H4 (cell line): ENCODE data around the gene AKAP13. TPM values are rescaled to one million over a fixed set of nuclear protein-coding genes. Genes with fewer than 3 reads are reported as not detected.

Source experiments
- DNase-seq: peaks from one replicate; pipeline ENCODE4 v3.0.0-alpha.2; 2015; ENCODE audit warnings: low spot score
- total RNA-seq: library from RNA; depleted of rRNA; stranded (reverse); fragments of >200 nt; shearing (Covaris generic); gene quantifications from 2 replicates; pipeline ENCODE4 v1.2.3, GENCODE V29; 2014

AKAP13 gene
- total RNA-seq, 1 experiment from 2014 or later, result 16.6 TPM

- no peak for DNase-seq
Measured at GRCh38 chr15:85496551-85497171, 116.3 kb downstream of the AKAP13 start.

DNA sequence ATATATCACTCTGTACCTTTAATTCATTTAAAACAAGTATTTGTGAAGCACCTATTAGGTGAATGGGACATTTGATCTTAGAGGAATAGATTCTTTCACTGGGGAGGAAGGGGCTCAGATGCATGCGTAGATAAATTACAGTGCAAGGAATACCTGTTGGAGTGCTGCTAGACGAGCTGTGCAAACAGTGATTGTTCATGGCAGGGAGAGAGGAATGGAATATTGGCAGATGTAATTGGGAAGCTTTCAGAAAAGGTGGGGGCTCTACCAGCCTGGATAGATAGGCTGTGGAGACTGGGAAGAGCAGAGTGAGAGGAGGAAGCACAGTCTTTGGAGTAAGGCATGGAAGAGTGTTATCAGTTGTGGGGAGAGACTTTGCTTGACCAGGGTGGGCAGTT lies 116.8 kb downstream of the AKAP13 start:
- no peak for DNase-seq

DNA sequence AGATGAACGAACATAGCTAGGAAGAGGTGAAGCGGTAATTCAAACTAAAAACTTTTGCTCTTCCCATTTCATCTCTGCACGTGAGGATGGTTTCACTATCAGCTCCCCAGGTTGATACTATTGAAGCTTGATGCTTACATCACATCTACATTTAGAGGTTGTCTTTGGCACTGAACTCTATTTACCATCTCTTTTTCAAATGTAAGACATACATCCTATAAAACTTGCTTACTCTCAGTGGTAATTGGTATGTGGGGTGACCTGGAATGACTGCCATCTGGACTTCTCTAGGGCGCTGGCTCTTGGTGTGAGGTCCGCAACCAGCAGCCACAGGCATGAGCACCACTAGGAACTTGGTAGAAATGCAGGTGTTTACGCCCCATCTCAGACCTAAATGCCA lies 118.1 kb downstream of the AKAP13 start:
- DNase-seq, result no peak

GRCh38 chr15:85499371-85499887 lies 119.0 kb downstream of the AKAP13 start:
- DNase-seq, result no peak

DNA sequence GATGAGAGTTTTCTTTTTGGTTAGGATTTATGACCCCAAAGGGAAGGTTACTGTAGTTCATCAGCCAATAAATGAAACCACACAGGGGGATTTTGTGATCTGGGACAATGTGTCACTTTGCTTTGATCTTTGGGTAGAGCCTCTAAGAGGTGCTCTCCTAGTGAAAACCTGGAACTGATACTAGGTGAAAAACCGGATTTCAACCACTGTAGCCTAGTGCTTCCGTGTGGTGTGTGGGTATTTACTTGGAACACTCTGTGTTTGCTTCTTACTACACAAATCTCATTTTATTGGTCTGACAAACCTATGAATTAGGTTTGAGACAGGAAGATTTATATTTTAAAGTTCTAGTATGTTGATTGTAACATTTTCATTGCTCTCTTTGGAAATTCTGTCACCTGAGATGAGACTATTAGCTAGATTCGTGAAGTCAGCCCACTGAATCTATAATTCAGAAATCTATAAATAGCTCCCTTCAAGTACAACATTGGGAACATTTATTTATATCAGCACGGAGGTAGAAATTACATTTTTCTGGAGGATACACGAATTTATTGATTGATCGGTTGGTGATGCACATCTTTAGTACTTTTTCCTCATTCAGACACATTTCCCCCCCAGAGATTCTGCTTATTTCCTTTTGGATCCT lies 119.8 kb downstream of the AKAP13 start:
- no peak for DNase-seq

DNA sequence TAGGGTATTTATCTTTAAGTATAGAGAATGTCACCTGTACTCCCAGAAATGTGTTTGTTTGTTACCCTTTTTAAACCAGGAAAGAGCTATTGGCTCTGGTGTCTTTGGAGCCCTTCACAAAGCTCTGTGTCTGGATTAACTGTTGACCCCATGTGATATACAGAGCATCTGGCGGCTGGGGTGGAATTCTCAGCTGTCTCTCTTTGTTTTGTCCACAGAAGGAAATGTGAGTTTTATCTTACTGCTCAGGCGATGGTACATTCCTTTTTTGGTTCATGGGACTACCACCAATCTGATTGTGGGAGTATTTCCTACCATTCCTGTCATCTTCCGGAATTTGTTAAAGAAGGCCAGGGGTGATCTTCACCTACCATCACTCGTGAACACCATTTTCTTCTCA lies 120.3 kb downstream of the AKAP13 start:
- DNase-seq, result no peak

DNA sequence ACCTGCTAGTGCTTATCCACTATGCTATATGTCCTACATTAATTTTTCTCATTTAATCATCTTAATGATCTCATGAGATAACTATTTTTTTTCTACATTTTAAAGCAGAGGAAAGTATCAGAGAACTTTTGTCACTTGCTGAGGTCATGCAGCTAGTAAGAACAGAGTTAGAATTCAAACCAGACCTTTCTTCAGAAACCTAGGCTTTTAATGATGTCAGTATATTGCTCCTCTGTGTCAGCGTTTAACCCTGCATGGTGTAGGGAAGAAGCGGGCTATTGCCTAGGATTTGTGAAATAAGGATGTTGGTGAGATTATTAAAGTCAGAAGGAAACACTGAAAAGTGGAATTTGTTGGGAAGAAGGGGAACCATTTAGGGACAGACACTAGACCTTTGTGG lies 121.2 kb downstream of the AKAP13 start:
- DNase-seq, result no peak

GRCh38 chr15:85503151-85503799 lies 122.9 kb downstream of the AKAP13 start:
- DNase-seq, result no peak

GRCh38 chr15:85504749-85505676 lies 124.6 kb downstream of the AKAP13 start:
- DNase-seq, result peak; percentile 28

DNA sequence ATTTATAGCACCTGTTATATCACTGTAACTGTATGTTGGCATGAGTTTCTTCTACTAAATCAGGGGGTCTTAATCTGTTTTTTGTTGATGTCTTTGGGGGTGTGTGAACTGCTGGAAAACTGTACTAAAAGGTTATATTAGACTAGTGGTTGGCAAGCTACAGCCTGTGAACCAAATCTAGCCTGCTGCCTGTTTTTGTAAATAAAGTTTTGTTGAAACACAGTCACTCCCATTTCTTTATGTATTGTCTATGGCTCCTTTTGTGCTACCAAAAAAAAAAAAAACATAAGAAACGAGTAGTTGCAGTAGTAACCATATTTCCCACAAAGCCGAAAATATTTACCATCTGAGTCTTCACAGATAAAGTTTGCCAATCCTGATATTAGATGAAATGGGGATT lies 126.7 kb downstream of the AKAP13 start:
- no peak for DNase-seq

DNA sequence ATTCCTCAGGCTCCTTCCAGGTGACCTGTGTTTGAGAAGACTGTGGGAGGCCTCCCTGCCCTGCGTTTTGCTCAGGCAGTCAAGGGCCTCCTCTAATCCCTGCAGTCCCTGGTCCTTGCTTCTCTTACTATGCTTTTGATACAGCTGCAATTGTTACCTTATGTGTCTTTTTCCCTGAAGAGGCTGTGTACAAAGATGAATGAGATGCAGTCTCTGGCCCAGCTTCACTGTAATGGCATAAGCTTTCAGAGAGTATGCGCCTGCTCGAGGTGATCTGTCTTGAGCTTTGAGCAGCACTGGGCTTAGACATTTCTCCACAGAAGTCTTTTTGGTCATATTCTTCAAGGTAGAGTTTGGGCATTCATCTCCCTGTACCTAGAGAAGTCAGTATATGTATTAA lies 129.6 kb downstream of the AKAP13 start:
- DNase-seq, result no peak

- DNase-seq, result no peak
Measured at GRCh38 chr15:85514413-85514812, 134.0 kb downstream of the AKAP13 start.

- DNase-seq, result peak; percentile 31
Measured at GRCh38 chr15:85515212-85515611, 134.8 kb downstream of the AKAP13 start.

GRCh38 chr15:85517086-85517485 lies 136.7 kb downstream of the AKAP13 start:
- DNase-seq, result no peak

- no peak for DNase-seq
Measured at GRCh38 chr15:85518979-85519761, 138.8 kb downstream of the AKAP13 start.

DNA sequence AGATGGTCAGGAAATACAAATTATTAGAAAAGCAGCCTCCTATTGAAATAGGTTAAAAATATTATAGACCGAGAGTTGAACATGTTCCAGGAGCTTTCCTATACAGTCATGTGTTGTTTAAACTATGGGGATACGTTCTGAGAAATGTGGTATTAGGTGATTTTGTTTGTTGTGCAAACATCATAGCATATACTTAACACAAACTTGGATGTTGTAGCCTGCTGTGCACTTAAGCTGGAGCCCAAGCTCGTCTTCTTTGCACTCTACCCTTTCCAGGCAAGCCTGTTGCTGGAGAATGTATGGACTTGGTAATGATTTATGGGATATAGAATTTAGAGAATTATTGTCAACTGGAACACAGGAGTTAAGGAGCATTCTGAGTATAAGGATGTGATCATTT lies 140.2 kb downstream of the AKAP13 start:
- no peak for DNase-seq

DNA sequence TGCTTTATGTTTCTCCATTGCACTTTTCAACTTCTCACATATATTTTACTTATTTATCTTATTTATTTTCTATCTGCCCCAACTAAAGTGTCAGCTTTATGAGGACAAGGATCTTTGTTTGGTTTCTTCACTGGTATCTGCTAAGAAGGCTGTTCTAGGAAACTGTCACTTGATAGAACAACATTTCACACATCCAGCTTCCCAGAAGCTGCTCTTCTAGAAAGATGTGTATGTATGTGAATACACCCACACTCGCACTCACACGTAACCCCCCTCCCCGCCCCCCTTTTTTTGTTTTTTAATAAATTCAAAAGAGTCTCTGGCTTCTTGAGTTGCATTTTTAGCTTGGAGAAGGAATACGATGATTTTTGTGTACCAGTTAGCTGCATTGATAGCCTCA lies 143.1 kb downstream of the AKAP13 start:
- DNase-seq, result no peak

GRCh38 chr15:85525755-85526154 lies 145.4 kb downstream of the AKAP13 start:
- no peak for DNase-seq

- no peak for DNase-seq
Measured at GRCh38 chr15:85527895-85528294, 147.5 kb downstream of the AKAP13 start.

DNA sequence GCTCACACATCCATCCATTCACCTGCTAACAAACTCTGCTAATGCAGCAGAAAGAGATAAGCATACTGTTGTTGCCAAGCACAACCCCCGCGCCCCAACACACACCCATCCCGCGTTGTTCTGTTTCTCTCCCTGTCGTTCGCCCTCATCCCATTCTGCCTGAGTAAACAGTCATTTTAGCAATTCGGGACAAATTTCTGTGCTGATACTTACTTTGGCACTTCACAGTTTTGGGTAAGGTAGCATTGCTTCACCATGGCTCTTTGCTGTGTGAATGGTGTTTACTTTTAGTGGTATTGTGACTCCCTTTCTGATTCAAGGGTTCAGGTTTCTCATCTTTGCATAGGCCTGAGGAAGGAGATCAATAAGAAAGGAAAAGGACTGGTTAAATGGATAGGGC lies 149.7 kb downstream of the AKAP13 start:
- DNase-seq, result no peak

DNA sequence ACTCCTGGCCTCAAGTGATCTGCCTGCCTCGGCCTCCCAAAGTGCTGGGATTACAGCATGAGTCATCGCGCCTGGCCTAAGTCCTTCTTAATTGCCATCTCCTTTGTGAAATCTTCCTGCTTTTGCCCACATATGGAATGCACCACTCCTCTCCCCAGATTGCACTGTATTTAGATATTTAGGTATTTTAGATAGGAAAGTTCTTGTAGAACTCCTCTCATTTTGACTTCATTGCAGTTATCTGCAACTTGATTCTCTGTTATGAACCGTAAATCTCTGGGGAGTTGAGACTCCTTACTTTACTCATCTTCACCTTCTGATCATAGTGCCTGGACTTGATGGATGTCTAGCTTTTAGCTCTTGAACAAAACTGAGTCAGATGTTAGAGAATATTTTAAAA lies 150.7 kb downstream of the AKAP13 start:
- no peak for DNase-seq
